IPS-18c (cell line): Measurements from ENCODE around the gene DSC2.
"Not testable (repeated sequence)": the region's sequence is repeated elsewhere in the genome, so short reads cannot be mapped to it uniquely, and the experiment has no call there.

ENCODE experiments used
- H3K4me3 ChIP-seq: 2 replicates; pipeline ENCODE4 v1.7.0; 2013; ENCODE audit warnings: low read depth, mild to moderate bottlenecking, low read length, moderate library complexity; ENCODE audit not compliant: insufficient read depth
- H3K9me3 ChIP-seq: one replicate; pipeline ENCODE4 v1.6.1; 2013; ENCODE audit warnings: mild to moderate bottlenecking, low read length, moderate library complexity; ENCODE audit not compliant: control insufficient read depth, insufficient read depth

The DSC2 gene

DNA sequence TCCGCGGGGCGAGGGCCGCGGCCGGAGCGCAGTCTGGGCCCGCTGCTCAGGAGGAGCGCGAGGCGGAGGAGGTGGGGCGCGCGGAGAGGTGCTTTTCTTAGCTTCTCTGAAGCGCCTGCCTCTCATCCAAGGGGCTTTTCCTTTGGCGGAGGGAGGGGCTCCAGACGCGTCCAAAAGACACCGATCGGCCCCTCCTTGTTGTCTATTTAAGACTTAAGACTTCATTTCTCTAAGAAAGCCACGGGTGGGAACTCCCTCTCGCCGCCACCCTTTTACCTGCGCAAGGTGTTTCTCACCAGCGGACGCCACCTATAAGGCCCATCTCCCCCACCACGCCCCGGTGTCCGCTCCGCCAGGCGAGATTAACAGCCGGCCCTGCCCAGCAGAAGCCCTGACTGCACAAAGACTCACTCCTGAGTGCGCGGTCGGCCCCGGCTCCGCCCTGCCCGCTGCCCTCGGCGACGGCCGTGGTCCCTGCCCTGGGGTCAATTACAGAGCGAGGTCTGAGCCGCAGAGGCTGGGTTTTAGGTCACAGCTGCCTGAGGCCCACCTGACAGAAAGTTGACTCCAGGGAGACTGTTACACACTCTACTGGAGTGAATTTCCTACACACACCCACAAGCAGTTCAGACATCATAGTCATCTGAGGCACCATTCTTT is at the start of gene DSC2:
Gene DSC2 (minus strand): TSS at position 397 of the 660 bp plus-strand sequence. CDS start 450 bp downstream, outside the sequence.
- H3K4me3 ChIP-seq = peak within 1 kb of the TSS; percentile 76

DNA sequence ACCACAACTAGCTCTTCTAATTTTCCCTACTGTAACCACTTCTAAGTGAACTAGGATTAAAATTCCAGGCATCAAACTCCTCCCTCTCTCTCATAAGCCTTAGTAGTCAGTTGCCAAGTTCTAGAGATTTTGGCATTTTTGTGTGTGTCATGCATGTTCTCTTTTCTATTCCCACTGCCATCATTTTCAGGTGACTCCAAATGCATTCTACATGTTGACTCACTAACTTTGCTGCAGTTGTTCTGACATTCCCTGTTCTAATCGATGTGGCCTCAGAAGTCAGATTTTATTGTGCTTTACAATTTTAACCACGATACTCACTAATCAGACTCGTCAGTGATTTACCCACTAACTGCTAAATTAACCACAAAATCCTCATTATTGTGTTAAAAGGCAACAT is 47.1 kb upstream of the DSC2 start:
- no peaks in the 10 kb centered on the region for H3K9me3 ChIP-seq
- no peak overlapping the region for H3K4me3 ChIP-seq

More for the DNA sequence above, at the start of gene DSC2:
- H3K9me3 ChIP-seq = no peaks in the 10 kb centered on the region

DNA sequence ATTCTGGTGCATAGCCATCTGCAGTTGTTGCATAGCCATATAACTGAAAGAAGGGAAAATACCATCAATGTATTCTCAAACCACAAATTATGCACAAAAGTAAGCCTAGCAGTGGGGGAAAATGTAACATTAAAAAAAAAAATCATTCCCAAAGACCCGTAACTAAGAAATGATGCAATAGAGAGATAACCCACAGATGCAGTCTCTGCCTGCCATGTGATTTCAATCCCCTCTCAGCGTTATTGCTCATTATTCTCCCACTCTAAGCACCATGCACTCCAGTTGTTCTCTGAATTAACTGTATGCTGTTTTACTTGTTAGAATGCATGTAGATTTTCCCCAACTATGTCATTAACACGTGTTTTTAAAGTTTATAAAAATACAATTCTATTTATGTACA is 46.4 kb upstream of the DSC2 start:
- H3K9me3 ChIP-seq = no peaks in the 10 kb centered on the region
- H3K4me3 ChIP-seq = no peak overlapping the region

DNA sequence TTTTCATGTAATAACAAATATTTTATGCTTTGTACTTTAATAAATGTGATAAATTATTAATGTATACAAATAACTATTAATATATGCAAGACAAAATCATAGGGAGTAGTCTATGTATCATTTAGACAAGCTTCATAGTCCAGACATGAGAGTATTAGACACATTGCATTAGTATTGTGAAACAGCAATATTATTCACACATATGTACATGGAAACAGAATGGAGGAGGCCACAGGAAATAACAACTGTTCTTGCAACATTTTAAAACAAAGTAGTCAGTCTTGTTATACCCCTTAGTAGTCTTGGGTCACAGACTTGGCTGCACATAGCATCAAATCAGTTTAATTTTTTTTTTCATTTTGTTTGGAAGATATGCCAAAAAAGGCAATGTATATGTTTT is 44.6 kb upstream of the DSC2 start:
- Histone ChIP-seq H3K4me3 (no peak overlapping the region), H3K9me3 (no peaks in the 10 kb centered on the region)

DNA sequence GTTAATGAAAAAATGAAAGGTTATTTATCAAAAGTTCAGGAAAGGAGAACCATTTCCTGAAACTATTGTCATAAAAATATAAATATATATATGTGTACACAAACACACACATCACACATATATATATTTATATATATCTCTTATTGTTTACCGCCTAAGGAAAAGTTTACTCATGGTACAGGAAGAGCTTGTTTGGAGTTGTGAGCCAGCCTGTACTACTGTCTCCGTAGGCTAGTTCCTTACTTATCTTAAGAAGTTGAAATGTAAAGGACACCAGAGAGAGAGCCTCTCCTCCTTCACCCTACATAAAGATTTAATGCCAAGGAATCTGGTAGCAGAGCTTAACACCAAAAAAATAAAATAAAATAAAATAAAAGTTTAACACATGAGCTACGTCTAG is 40.8 kb upstream of the DSC2 start:
- Histone ChIP-seq H3K9me3 (no peaks in the 10 kb centered on the region), H3K4me3 (no peak overlapping the region)

DNA sequence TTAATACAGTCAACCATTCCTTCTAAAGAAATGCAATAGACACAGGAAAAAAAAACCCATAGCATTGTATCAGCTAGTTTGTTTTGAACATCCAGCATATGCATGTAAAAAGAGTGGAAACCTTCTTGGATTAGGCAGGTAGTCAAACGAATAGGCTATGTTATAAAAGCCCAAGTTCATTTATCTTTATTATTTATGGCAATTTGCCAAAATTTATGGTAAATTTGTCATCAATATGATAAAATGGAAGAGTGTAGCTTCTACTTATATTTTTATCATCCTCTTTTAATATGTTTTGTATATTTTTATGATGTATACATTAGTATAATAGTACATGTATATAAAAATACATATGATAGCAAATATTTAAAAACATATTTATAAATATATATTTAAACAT is 36.5 kb upstream of the DSC2 start:
- no peaks in the 10 kb centered on the region for H3K9me3 ChIP-seq

DNA sequence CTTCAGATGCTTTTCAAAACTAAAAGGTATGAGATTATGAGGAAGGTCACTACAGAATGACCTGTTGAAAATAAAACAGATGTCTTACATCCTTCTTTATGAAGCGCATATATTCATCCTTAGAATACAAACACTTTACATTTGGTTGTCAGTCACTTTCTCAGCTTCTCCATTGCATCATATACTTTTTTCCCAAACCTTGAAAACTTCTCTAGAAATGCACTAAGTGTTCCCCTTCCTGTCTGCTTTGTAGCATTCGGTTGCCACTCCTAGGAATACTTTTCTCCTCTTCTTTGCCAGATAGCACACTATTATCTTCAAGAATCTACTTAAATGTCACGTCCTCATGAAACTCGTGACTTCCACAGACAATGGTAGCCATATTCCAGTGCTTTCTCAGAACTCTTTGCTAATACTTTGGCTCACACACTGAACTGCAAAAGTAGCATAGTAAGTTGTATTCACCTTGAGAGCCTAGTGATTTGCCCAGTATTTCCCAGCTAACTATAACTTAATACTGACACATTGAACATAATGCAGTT is 32.8 kb upstream of the DSC2 start:
- Histone ChIP-seq H3K4me3 (no peak overlapping the region), H3K9me3 (no peaks in the 10 kb centered on the region)

More for the DNA sequence above, 36.5 kb upstream of the DSC2 start:
- no peak overlapping the region for H3K4me3 ChIP-seq

DNA sequence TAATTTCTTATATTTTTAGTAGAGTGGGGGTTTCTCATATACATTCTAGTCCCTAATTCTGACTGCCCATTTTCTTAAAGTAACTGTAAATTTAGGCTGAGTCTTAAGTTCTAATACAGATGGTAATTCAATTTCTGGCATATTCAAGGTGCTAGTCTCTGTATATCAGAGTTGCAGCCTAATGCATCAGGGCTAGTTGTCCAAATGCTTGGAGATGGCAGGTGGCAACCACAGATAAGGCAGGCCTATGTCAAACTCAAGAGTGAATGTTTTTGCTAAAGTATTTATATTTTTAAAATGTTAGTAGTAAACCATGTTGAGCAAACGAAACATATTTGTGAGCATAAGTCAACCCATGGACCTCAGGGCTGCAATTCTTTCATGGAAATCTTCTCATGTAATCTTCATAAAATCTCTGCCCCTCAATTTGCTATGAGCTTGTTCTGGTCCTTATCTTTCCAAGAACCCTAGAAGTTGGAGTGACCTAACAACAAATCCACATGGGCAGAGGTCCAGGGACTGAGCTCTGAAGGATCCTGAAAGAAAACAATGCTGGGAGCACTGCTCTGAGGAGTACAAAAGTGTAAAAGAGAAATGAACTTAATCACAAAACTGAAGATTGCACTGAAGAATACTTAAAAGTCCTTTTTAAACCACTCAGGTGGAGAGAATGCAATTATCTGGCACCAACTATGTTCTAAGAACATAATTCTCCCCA is 27.3 kb upstream of the DSC2 start:
- Histone ChIP-seq H3K9me3 (no peaks in the 10 kb centered on the region), H3K4me3 (no peak overlapping the region)

DNA sequence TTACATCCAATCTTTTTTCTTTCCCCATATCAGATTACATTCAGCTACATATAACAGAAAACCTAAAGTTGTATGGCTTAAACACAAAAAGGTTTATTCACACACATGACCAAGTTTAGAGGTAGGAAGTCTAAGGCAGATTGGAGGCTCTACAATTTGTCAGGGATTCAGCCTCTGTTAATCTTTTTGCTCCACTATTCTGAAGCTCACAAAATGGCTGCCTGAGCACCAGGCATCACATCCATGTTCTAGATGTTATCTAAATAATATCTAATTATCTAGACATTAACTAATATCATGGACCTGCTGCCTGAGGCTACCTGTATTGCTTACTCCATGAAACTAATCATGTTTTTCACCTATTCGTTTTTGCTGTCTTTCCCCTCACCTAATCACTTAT is 23.7 kb upstream of the DSC2 start:
- Histone ChIP-seq H3K4me3 (no peak overlapping the region), H3K9me3 (no peaks in the 10 kb centered on the region)

DNA sequence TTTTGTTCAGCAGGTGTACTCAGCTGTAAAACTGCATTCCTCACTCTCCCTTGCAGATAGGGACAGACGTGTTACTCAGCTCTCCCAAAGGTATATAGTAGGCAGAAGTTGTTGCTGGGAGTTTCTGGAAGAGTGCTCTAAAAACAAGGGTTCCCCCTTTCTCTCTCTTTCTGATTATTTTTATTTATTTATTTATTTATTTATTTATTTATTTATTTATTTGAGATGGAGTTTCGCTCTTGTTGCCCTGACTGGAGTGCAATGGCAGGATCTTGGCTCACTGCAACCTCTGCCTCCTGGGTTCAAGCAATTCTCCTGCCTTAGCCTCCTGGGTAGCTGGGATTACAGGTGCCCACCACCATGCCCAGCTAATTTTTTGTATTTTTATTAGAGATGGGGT is 20.9 kb upstream of the DSC2 start:
- H3K9me3 ChIP-seq, H3K4me3 ChIP-seq: not testable (repeated sequence)

DNA sequence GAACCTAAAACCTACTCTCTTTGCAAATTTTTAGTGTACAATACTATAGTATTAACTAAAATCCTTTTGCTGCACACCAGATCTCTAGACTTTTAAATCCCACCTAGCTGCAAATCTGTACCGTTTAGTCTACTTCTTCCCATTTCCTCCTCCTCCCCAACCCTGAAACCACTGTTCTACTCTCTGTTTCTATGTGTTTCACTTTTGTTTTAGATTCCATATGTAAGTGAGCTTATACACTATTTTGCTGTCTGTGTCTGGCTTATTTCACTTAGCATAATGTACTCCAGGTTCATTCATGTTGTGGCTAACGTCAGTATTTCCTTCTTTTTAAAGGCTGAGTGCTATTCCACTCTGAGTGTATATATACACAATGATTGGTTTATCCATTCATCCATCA is 18.4 kb upstream of the DSC2 start:
- Histone ChIP-seq H3K9me3 (no peaks in the 10 kb centered on the region), H3K4me3 (no peak overlapping the region)

DNA sequence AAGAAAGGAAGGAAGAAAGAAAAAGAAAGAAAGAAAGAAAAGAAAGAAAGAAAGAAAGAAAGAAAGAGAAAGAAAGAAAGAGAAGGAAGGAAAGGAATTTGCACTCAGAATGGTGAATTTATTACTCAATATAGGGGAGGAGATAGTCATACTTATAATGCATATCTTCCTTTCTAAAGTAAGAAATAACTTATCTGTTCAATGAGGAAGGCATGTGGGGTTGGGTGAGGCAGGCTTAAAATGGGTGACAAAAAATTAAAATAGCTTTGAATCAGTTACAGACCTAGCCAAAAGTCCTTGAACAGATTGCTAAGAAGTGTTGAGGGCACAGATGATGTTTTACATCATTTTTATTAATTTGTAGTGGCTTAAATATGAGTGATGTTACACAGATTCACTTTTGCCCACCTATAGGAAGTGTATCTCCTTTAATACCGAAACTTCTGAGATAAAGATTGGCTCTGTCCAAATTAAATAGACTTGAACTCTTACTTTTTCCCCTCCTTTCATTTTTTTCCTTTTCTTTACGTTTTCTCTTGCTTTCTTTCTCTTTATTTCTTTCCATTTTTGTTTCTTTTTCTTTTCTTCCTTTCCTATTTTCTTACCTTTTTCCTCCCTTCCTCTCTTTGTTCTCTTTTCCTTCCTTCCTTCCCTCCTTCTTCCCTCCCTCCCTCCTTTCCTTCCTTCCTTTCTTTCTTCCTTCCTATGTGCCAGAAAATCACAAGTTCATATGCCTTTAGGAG is 14.8 kb upstream of the DSC2 start:
- no peaks in the 10 kb centered on the region for H3K9me3 ChIP-seq
- no peak overlapping the region for H3K4me3 ChIP-seq

DNA sequence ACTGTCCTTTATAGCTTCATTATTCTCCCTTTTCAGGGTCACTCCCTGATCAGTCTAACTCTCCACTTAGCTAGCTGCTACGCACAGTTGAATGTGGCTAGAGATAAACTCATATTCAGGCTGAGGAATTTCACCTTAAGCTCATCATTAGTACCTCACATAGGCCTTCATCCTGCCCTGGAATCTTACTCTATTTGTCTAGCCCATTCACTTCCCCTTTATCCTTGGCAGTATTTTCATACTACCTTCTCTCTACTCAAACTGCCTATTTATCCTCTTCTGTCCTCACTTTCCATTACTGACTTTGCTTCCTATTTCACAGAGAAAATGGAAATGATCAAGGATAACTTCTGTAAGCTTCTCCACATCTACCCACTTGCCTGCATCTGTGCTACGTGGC is 10.6 kb upstream of the DSC2 start:
- no peaks in the 10 kb centered on the region for H3K9me3 ChIP-seq
- no peak overlapping the region for H3K4me3 ChIP-seq

DNA sequence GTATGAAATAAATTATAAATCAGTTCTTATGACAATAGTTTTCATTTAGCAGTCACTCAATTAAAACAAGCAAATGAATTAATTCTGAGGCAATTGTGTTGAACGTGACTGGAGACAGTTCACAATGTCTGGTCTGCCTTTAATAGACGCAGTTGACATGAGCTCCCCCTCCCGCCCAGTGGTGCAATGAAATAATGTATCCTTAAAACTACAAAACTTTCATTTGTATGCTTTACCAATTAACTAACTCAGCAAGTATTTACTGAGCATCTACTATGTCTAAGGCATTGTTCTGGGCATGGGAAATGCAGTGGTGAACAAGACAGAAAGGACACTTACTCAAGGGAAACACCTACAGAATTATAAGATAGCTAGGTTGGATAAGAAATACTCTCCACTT is 3.5 kb upstream of the DSC2 start:
- Histone ChIP-seq H3K4me3 (no peak overlapping the region), H3K9me3 (no peaks in the 10 kb centered on the region)

DNA sequence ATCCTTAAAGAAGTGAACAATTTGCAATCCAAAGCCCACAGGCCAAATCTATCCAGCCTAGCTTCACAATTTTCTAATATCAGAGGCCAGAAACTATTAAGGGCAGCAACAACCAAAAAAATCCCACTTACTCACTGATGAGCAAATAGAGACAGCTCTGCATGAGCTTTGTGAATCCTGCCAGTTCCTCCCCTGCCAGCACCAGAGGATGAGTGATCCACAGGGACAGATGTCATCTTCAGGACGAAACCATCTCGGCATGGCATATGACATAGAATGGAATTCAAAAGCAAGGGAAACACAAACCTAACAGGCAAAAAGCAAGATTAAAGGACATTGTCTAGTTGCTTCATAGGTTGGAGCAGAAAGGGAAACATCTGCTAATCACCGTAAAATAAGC is 2.2 kb upstream of the DSC2 start:
- no peaks in the 10 kb centered on the region for H3K9me3 ChIP-seq
- no peak overlapping the region for H3K4me3 ChIP-seq

DNA sequence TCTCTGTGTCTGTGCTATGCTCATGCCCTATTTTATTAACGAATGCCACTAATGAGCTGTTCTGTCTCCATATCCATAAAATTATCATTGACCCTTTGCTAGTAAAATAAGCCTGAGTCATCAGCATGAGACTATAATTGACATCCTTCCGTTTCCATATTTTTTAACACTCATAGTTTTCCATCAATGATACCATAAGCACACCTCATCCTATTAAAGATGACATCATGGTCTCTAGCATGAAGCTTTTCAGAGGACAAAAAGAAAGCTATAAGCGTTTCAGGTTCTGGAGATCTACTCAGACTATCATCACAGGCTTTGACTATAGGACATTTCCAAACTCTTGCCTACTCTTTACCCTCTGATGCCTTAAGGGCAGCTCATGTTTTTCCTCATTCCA is 1.2 kb upstream of the DSC2 start:
- Histone ChIP-seq H3K4me3 (no peak overlapping the region), H3K9me3 (no peaks in the 10 kb centered on the region)

DNA sequence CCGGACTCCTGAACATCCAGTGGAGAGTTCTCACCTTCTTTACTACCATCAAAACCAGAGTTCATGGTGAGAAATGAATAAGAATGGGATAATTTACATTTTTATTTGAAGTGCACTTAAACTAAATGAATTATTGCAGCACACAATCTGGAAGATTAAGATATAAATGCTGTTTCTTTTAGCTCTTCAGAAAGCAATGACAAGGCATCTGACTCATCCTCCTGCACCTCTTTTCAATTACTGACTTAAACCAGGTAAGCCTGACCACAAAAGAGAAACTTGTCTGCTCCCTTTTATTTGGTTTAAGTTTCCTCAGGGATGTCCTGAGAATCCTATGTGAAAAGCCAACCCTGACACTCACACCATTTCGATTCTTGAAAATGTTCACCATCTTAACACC is 720 bp upstream of the DSC2 start:
- H3K4me3 ChIP-seq = no peak overlapping the region

More for the DNA sequence above, 720 bp upstream of the DSC2 start:
- no peaks in the 10 kb centered on the region for H3K9me3 ChIP-seq
